GM12892 (cell line): Measurements from ENCODE around the gene ZP3.
"Not testable (repeated sequence)": the region's sequence is repeated elsewhere in the genome, so short reads cannot be mapped to it uniquely, and the experiment has no call there.

Experiments
- POLR2A ChIP-seq: IDR thresholded peaks from 2 replicates; pipeline ENCODE4 v1.6.1; 2011; ENCODE audit warnings: low read depth, low read length, control low read depth
- POLR2AphosphoS5 ChIP-seq: IDR thresholded peaks from 2 replicates; pipeline ENCODE4 v1.6.1; 2011; ENCODE audit warnings: low read depth, low read length, control low read depth

GRCh38 chr7:76460767-76461166 lies 36.0 kb downstream of the ZP3 start:
- TF ChIP-seq POLR2AphosphoS5, POLR2A: not testable (repeated sequence)
